ENCODE data around the gene MAP4K4. TPM values are rescaled to one million over a fixed set of nuclear protein-coding genes. Genes with fewer than 3 reads are reported as not detected.

The MAP4K4 gene
- total RNA-seq, 1 experiment from 2014 or later = 58.7 TPM

DNA sequence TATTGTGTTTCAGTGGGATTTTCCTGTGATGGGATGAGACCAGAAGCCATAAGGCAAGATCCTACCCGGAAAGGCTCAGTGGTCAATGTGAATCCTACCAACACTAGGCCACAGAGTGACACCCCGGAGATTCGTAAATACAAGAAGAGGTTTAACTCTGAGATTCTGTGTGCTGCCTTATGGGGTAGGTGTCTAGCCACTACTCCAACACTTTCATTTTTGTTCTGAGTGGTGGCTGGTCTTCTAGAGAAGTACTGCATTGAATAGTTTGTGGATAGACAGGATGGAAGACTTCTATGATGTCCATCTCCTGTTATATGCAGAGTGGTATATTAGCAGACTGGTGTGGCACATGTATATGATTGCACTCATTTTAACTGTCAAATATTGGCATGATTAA is 176.6 kb downstream of the MAP4K4 start:
- no peaks in the 10 kb centered on the region for H3K27me3 ChIP-seq (ENCODE audit: control insufficient read depth, insufficient read depth, low read length)
- H3K4me3 ChIP-seq (ENCODE audit: insufficient read depth, low read depth, low read length) = no peak overlapping the region
- DNase-seq = no peak
- peaks cover 40% of the 10 kb centered on the region for H3K36me3 ChIP-seq (replicated peaks; ENCODE audit: control insufficient read depth, insufficient read depth, low read length)

DNA sequence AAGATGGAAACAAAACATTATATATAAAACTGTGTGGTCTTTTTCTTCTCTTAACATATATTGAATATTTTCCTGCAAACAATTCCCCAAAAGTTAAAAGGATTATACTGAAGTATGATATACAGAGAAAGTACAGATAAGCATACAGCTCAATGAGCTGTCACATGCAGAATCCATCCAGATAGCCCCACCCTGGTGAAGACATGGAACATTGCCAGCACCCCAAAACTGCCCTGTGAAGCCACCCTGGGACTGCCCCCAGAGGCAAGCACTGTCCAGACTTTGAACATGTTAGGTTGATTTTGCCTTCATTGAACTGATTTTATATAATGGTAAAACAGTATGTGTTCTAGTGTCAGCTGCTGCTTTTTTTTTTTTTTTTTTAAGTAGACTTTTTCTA is 182.0 kb downstream of the MAP4K4 start:
- H3K4me3 ChIP-seq (ENCODE audit: insufficient read depth, low read depth, low read length) = no peak overlapping the region
- H3K27me3 ChIP-seq (ENCODE audit: control insufficient read depth, insufficient read depth, low read length) = no peaks in the 10 kb centered on the region
- peaks cover 17% of the 10 kb centered on the region for H3K36me3 ChIP-seq (replicated peaks; ENCODE audit: control insufficient read depth, insufficient read depth, low read length)
- no peak for DNase-seq

DNA sequence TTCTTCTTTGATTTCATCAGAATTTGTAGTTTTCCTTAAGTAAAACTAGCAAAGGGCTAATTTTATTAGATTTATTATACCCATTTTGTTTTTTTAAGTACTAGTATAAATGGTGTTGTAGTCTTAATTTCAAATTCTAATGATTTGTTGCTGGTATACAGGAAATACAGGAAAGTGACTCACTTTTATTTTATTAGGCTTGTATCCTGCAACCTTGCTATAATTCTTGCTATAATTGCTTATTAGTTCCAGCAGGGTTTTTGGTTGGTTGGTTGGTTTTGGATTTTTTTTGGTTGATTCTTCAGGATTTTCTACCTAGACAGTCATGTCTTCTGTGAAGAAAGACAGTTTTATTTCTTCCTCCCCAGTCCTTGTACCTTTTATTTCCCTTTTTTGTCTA is 183.6 kb downstream of the MAP4K4 start:
- Histone ChIP-seq H3K4me3 (ENCODE audit: insufficient read depth, low read depth, low read length) (no peak overlapping the region), H3K27me3 (ENCODE audit: control insufficient read depth, insufficient read depth, low read length) (no peaks in the 10 kb centered on the region), H3K36me3 (replicated peaks; ENCODE audit: control insufficient read depth, insufficient read depth, low read length) (peaks cover 12% of the 10 kb centered on the region)
- no peak for DNase-seq

DNA sequence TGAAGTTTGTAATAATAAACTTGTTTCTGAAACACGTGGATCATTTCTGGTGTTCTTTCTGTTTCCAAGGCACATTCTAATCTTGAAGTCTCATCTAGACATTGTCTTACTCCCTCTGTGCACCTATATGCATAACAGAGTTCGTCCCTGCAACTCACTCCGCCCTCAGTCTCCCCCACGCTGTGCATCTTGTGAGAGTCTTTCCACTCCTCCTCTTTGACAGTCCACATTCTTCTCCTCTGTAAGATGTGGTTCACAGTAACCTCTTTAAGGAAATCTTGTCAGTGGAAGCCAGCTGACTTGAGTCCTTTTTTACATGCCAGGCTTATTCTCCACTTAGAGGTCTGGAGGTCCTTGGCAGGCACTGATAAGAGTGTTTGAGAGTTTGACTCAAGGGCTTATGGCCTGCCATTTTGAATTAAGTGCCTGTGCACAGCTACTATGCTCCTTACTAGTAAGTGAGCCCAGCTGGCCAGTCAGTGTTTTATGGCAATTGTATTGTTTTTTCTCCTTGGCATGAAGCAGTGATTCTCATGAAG is 185.3 kb downstream of the MAP4K4 start:
- DNase-seq = no peak
- Histone ChIP-seq H3K36me3 (replicated peaks; ENCODE audit: control insufficient read depth, insufficient read depth, low read length) (peaks cover 10% of the 10 kb centered on the region), H3K27me3 (ENCODE audit: control insufficient read depth, insufficient read depth, low read length) (no peaks in the 10 kb centered on the region), H3K4me3 (ENCODE audit: insufficient read depth, low read depth, low read length) (no peak overlapping the region)

GRCh38 chr2:101883860-101884259 is 186.4 kb downstream of the MAP4K4 start:
- peak; percentile 49 for DNase-seq
- H3K27me3 ChIP-seq (ENCODE audit: control insufficient read depth, insufficient read depth, low read length) = no peaks in the 10 kb centered on the region
- no peak overlapping the region for H3K4me3 ChIP-seq (ENCODE audit: insufficient read depth, low read depth, low read length)
- peaks cover 10% of the 10 kb centered on the region for H3K36me3 ChIP-seq (replicated peaks; ENCODE audit: control insufficient read depth, insufficient read depth, low read length)

GRCh38 chr2:101884423-101884822 is 186.9 kb downstream of the MAP4K4 start:
- Histone ChIP-seq H3K4me3 (ENCODE audit: insufficient read depth, low read depth, low read length) (no peak overlapping the region), H3K27me3 (ENCODE audit: control insufficient read depth, insufficient read depth, low read length) (no peaks in the 10 kb centered on the region), H3K36me3 (replicated peaks; ENCODE audit: control insufficient read depth, insufficient read depth, low read length) (peaks cover 10% of the 10 kb centered on the region)
- DNase-seq = no peak

GRCh38 chr2:101887328-101887727 is 189.8 kb downstream of the MAP4K4 start:
- DNase-seq = no peak
- peaks cover 13% of the 10 kb centered on the region for H3K36me3 ChIP-seq (replicated peaks; ENCODE audit: control insufficient read depth, insufficient read depth, low read length)
- no peaks in the 10 kb centered on the region for H3K27me3 ChIP-seq (ENCODE audit: control insufficient read depth, insufficient read depth, low read length)
- no peak overlapping the region for H3K4me3 ChIP-seq (ENCODE audit: insufficient read depth, low read depth, low read length)

DNA sequence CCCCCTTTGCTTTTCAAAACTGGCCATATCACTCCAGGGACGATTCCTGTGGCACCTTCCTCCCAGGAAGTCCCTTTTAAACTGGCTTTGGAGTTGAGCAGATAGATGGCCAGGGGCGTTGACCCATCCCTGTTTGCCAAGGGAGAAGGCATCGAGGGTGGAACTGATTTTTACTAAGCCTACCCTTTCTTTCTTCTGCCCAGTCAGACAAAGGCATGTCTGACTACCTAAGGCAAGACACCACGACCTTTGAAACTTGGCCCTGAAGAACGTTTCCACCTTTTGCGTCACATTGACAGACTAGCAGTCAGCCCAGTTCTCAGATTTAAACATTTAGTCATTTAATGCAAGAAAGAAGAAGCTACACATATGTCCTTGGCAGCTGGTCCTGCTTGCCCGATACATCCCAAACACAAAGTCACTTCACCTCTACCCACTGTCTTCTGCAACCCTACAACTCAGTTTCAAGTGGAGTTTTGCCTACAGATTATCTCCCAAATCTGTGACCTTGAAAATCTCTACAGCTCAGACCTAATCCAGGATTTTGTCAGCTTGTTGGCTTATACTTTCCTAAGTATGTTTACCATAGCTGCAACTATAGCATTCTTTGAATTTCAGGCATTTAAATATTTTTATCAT is 192.1 kb downstream of the MAP4K4 start:
- Histone ChIP-seq H3K36me3 (replicated peaks; ENCODE audit: control insufficient read depth, insufficient read depth, low read length) (peaks cover 14% of the 10 kb centered on the region), H3K4me3 (ENCODE audit: insufficient read depth, low read depth, low read length) (no peak overlapping the region), H3K27me3 (ENCODE audit: control insufficient read depth, insufficient read depth, low read length) (no peaks in the 10 kb centered on the region)
- no peak for DNase-seq

GRCh38 chr2:101892377-101892776 is 194.9 kb downstream of the MAP4K4 start:
- H3K4me3 ChIP-seq (ENCODE audit: insufficient read depth, low read depth, low read length) = no peak overlapping the region
- no peaks in the 10 kb centered on the region for H3K27me3 ChIP-seq (ENCODE audit: control insufficient read depth, insufficient read depth, low read length)
- peaks cover 13% of the 10 kb centered on the region for H3K36me3 ChIP-seq (replicated peaks; ENCODE audit: control insufficient read depth, insufficient read depth, low read length)
- no peak for DNase-seq

- DNase-seq = peak; percentile 42
- H3K4me3 ChIP-seq (ENCODE audit: insufficient read depth, low read depth, low read length) = no peak overlapping the region
- no peaks in the 10 kb centered on the region for H3K27me3 ChIP-seq (ENCODE audit: control insufficient read depth, insufficient read depth, low read length)
- H3K36me3 ChIP-seq (replicated peaks; ENCODE audit: control insufficient read depth, insufficient read depth, low read length) = peaks cover 5% of the 10 kb centered on the region
These were observed 196.3 kb downstream of the MAP4K4 start for GRCh38 chr2:101893681-101894381.

- no peak for DNase-seq
- Histone ChIP-seq H3K36me3 (replicated peaks; ENCODE audit: control insufficient read depth, insufficient read depth, low read length) (peaks cover 5% of the 10 kb centered on the region), H3K27me3 (ENCODE audit: control insufficient read depth, insufficient read depth, low read length) (no peaks in the 10 kb centered on the region), H3K4me3 (ENCODE audit: insufficient read depth, low read depth, low read length) (no peak overlapping the region)
These were observed 197.5 kb downstream of the MAP4K4 start for GRCh38 chr2:101895039-101895438.

DNA sequence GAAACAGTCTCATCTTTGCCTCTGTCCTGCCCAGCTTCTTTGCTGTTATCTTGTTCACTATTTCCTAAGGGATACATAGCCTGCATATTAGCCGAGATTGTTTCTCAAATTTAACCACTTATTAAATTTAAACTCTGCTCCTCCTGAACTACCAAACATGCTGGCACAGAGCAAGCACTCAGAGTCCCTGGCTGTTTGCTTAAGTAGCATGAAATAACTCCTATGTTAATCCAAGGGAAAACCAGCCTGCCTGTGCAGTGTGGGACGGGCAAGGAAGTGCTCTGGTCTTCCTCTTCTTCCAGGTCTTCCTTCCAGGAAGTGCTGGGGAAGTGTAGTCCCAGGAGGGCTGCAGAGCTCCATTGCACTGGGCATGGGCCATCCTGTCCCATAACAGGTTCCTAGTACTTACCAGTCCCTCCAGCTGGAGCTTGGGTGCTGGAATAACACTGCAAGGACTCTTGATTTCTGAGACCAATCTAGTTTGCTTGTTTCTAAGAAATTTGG is 198.4 kb downstream of the MAP4K4 start:
- no peak for DNase-seq
- no peaks in the 10 kb centered on the region for H3K27me3 ChIP-seq (ENCODE audit: control insufficient read depth, insufficient read depth, low read length)
- H3K36me3 ChIP-seq (replicated peaks; ENCODE audit: control insufficient read depth, insufficient read depth, low read length) = peaks cover 5% of the 10 kb centered on the region
- no peak overlapping the region for H3K4me3 ChIP-seq (ENCODE audit: insufficient read depth, low read depth, low read length)

GRCh38 chr2:101897301-101897700 is 199.8 kb downstream of the MAP4K4 start:
- Histone ChIP-seq H3K36me3 (replicated peaks; ENCODE audit: control insufficient read depth, insufficient read depth, low read length) (0 out of 2 replicates have a peak, but pooled peaks cover 2% of the 10 kb centered on the region), H3K4me3 (ENCODE audit: insufficient read depth, low read depth, low read length) (no peak overlapping the region), H3K27me3 (ENCODE audit: control insufficient read depth, insufficient read depth, low read length) (no peaks in the 10 kb centered on the region)
- DNase-seq = no peak

GRCh38 chr2:101899265-101899664 is 201.8 kb downstream of the MAP4K4 start:
- no peak overlapping the region for H3K4me3 ChIP-seq (ENCODE audit: insufficient read depth, low read depth, low read length)
- DNase-seq = no peak
- H3K36me3 ChIP-seq (replicated peaks; ENCODE audit: control insufficient read depth, insufficient read depth, low read length) = no peaks in the 10 kb centered on the region

DNA sequence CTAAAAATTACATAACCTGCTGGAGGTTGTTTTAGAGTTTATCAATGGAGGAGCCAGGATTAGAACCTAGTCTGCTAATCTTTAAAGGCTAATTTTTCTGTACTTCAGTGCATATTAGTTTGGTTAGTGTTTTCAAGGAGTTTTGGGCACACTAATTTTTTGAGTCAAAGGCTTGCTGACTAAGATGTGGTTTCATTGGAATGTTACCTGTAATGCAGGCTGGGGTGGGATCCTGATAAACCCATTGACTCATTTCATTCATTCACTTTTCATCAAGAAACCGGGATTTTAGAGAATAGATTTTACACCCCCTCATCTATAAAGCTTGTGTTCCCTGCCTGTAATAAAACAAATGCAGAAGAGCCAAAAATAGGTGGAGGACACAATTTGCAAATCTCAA is 202.4 kb downstream of the MAP4K4 start:
- Histone ChIP-seq H3K4me3 (ENCODE audit: insufficient read depth, low read depth, low read length) (no peak overlapping the region), H3K36me3 (replicated peaks; ENCODE audit: control insufficient read depth, insufficient read depth, low read length) (no peaks in the 10 kb centered on the region), H3K27me3 (ENCODE audit: control insufficient read depth, insufficient read depth, low read length) (no peaks in the 10 kb centered on the region)
- no peak for DNase-seq

More at GRCh38 chr2:101899265-101899664, 201.8 kb downstream of the MAP4K4 start:
- no peaks in the 10 kb centered on the region for H3K27me3 ChIP-seq (ENCODE audit: control insufficient read depth, insufficient read depth, low read length)
